Natural killer cell treated with Interleukin-12 subunit alpha and Interleukin-12 subunit beta and Interleukin-15 and Interleukin-18, amount 100 ng/mL, for 72 hours (primary cell): ENCODE measurements around the gene FXYD4. TPM values are rescaled to one million over a fixed set of nuclear protein-coding genes. Genes with fewer than 3 reads are reported as not detected.

Source experiments
- ATAC-seq, 2 donors: fragments of 150-1000 bp; cut with Tn5 transposase in 1 of 2; sonication (Bioruptor Pico), chemical (Tn5 transposase) in 1 of 2; 2 replicates each; pipeline ENCODE4 v1.10.0; 2021
- DNase-seq: peaks from one replicate; pipeline ENCODE4 v3.0.0; 2022; ENCODE audit warnings: low spot score
- H3K27ac Mint-ChIP-seq, 2 donors: 1 replicate in 1 of 2; 2 replicates in 1 of 2; pipeline ENCODE4 v1.8.0; 2022; ENCODE audit warnings: mixed read lengths in 2 of 2, mild to moderate bottlenecking in 1 of 2, moderate library complexity in 1 of 2
- H3K27me3 Mint-ChIP-seq, 2 donors: 1 replicate in 1 of 2; 2 replicates in 1 of 2; pipeline ENCODE4 v1.8.0; 2022; ENCODE audit warnings: mixed read lengths in 2 of 2
- H3K36me3 Mint-ChIP-seq: one replicate; pipeline ENCODE4 v1.8.0; 2022; ENCODE audit warnings: mixed read lengths
- H3K4me1 Mint-ChIP-seq, 2 donors: 1 replicate in 1 of 2; 2 replicates in 1 of 2; pipeline ENCODE4 v1.8.0; 2022; ENCODE audit warnings: low read depth in 2 of 2, mixed read lengths in 2 of 2, mild to moderate bottlenecking in 1 of 2
- H3K4me3 Mint-ChIP-seq: one replicate; pipeline ENCODE4 v1.8.0; 2022; ENCODE audit warnings: mixed read lengths
- H3K9me3 Mint-ChIP-seq: 2 replicates; pipeline ENCODE4 v1.8.0; 2022; ENCODE audit warnings: mixed read lengths
- total RNA-seq, 2 donors: library from RNA; stranded (reverse); gene quantifications; one replicate each; pipeline ENCODE4 v1.2.3, GENCODE V29; 2022

Gene FXYD4
- total RNA-seq, 2 donors from 2014 or later: not detected

DNA sequence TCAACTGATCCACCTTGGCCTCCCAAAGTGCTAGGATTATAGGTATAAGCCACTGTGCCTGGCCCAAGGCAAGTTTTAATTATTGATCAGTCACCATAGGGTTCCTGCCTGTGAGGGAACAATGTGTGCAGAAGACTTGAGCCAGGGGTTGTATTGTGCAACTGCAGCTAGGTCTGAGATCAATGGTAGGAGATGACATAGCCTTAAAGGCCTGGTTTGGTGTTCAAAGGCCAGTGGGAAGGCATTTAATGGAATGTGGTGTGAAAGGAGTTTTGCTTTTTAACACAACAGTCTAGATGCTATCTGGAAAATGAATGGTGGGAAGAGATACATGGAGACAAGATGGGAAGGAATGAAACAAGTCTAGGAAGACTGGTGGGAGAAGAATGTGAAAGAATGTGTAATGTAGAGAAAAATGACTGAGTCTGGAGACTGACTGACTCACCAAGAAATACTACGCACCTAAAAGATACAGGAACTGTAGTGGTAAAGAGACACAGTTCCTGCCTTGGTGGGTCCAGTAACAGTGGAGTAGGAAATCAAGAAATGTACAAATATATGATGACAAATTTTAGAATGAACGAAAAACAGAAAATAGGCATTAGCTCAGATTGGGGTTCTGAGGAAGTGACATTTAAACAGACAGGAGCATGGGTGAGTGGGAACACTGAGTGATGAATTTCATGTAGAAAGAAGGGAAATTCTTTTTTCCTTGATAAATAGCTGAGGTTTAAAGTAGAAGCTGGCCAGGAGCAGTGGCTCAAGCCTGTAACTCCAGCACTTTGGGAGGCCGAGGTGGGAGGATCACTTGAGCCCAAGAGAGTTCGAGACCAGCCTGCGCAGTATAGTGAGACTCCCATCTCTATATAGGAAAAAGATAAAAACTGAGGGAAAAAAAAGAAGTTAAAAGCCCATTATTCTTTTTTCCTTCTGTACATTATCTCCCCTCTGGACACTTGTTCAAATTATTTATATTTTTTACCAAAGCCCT, 28.2 kb downstream of the FXYD4 start:
- Mint-ChIP-seq H3K4me1 (peaks cover 60 to 74% of the 10 kb centered on the region in 2 donors), H3K27me3 (no peaks in the 10 kb centered on the region), H3K9me3 (no peaks in the 10 kb centered on the region), H3K36me3 (peaks cover 41% of the 10 kb centered on the region), H3K4me3 (peak overlapping the region; percentile 82), H3K27ac (peak overlapping the region; percentile 88 to 92)
- DNase-seq (no peak), ATAC-seq (no peak)

DNA sequence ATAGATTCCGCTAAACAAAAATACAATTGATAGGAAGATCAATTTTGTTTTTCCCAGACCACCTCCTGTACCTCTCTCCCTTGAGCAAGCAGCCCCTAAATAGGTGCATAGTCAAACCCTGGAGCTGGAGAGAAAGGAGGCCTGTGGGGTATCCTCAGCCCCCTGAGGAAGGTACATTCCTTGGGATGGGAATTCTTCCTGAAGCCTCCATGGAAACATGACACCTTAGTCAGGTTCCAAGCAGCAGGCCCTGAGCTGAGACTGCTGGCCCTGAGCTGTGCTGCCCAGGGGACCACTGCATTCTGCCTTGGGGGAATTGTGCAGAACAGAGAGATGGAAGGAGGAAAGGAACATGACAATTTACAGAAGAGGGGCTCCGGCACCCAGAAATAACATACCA, 30.2 kb downstream of the FXYD4 start:
- H3K36me3 Mint-ChIP-seq: peaks cover 35% of the 10 kb centered on the region
- peaks cover 48 to 68% of the 10 kb centered on the region in 2 donors for H3K4me1 Mint-ChIP-seq
- DNase-seq: no peak
- ATAC-seq: no peak
- H3K27ac Mint-ChIP-seq: peak overlapping the region; percentile 88 to 92
- peak overlapping the region; percentile 94 for H3K4me3 Mint-ChIP-seq
- no peaks in the 10 kb centered on the region for H3K27me3 Mint-ChIP-seq
- H3K9me3 Mint-ChIP-seq: no peaks in the 10 kb centered on the region

- H3K4me3 Mint-ChIP-seq: peak overlapping the region; percentile 94
These were observed 30.7 kb downstream of the FXYD4 start for GRCh38 chr10:43402176-43402575.

DNA sequence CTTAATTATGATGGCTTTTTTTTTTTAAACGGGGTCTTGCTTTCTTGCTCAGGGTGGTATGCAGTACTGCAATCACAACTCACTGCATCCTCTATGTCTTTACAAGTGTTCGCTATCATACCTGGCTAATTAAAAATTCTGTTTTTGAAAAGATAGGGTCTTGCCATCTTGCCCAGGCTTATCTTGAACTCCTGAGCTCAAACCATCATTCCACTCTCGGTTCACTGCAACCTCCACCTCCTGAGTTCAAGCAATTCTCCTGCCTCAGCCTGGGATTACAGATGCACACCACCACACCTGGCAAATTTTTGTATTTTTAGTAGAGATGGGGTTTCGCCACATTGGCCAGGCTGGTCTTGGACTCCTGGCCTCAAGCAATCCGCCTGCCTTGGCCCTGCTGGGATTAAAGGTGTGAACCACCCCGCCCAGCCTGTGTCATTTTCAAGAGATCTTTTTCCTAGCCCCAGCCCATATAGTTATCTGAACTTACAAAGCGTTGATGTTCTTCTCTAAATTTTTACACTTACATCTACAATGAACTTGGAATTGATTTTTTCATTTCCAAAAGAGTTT, 31.5 kb downstream of the FXYD4 start:
- peaks cover 28% of the 10 kb centered on the region for H3K36me3 Mint-ChIP-seq

More at GRCh38 chr10:43402176-43402575, 30.7 kb downstream of the FXYD4 start:
- no peak for ATAC-seq
- Mint-ChIP-seq H3K36me3 (peaks cover 35% of the 10 kb centered on the region), H3K9me3 (no peaks in the 10 kb centered on the region), H3K27ac (peak overlapping the region; percentile 88 to 92), H3K4me1 (peaks cover 47 to 66% of the 10 kb centered on the region in 2 donors), H3K27me3 (no peaks in the 10 kb centered on the region)
- no peak for DNase-seq

DNA sequence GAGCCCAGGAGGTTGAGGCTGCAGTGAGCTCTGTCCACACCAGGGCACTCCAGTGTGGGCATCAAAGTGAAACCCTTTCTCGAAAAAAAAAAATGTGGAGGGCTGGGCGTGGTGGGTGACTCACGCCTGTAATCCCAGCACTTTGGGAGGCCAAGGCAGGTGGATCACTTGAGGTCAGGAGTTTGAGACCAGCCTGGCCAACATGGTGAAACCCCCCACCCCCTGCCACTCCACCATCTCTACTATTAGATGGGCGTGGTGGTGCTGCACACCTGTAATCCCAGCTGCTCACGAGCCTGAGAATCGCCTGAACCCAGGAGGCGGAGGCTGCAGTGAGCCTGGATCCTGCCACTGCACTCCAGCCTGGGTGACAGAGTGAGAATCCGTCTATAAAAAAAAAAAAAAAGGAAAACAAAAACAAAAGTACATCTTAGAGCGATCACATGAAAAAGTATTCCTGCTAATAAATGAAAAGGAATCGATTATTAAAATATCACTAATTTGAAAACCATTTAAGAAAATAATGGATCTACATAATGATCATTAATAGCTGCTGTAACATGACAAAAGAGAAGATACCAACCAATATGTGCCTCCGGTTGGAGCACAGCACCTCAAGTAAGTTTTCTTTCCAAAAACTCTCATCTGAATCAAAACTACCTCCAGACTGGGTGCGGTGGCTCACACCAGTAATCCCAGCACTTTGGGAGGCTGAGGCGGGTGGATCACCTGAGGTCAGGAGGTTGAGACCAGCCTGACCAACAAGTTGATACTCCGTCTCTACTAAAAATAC, 32.7 kb downstream of the FXYD4 start:
- ATAC-seq (no peak), DNase-seq (no peak)
- Mint-ChIP-seq H3K36me3 (peaks cover 28% of the 10 kb centered on the region), H3K27me3 (no peaks in the 10 kb centered on the region), H3K9me3 (no peaks in the 10 kb centered on the region), H3K4me1 (peaks cover 37 to 56% of the 10 kb centered on the region in 2 donors), H3K27ac (peak overlapping the region; percentile 88 to 92), H3K4me3 (peak overlapping the region; percentile 94)

More for the DNA sequence above, 31.5 kb downstream of the FXYD4 start:
- ATAC-seq: no peak
- Mint-ChIP-seq H3K9me3 (no peaks in the 10 kb centered on the region), H3K4me3 (peak overlapping the region; percentile 94), H3K27me3 (no peaks in the 10 kb centered on the region), H3K27ac (peak overlapping the region; percentile 88 to 92), H3K4me1 (peaks cover 40 to 58% of the 10 kb centered on the region in 2 donors)
- DNase-seq: no peak

DNA sequence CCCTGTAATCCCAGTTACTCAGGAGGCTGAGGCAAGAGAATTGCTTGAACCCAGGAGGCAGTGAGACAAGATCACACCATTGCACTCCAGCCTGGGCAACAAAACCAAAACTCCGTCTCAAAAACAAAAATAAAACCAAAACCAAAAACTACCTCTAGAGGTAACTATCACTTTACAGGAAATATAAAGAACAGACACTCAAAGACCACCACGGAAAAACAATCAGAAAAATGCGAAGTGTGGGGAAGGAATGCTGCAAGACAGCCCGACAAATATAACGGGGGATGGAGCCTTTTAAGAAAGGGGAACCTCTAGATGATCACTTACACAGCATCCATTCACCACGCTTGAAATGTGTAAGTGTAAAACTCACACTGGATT, 33.3 kb downstream of the FXYD4 start:
- Mint-ChIP-seq H3K36me3 (peaks cover 22% of the 10 kb centered on the region), H3K4me1 (peaks cover 35 to 50% of the 10 kb centered on the region in 2 donors), H3K27me3 (no peaks in the 10 kb centered on the region), H3K27ac (peak overlapping the region; percentile 88 to 92), H3K9me3 (no peaks in the 10 kb centered on the region), H3K4me3 (peak overlapping the region; percentile 94)
- DNase-seq: no peak
- ATAC-seq: no peak

DNA sequence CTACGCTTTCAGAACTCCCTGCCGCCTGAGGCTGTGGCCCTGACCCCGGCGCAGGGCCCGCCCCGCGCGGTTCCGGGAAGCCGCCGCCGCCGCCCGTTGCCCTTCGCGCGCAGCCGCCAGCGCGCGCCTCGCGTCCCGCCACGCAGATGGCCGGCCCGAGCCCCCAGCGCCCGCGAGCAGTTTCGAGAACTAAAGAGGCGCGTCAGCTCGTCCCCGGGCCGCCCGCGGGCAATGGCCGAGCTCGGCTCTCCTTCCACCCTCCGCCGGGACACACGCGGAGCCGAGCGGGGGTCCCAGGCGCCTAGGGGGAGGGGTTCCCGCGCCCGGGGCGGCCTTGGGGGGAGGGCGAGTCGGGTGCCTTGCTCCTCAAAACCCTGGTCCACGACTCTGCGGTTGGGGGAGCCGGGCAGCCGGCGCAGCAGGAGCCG, 35.7 kb downstream of the FXYD4 start:
- Mint-ChIP-seq H3K4me1 (peaks cover 30 to 37% of the 10 kb centered on the region in 2 donors), H3K27ac (peak overlapping the region; percentile 88 to 92)
- peak; percentile 34 to 41 for ATAC-seq

DNA sequence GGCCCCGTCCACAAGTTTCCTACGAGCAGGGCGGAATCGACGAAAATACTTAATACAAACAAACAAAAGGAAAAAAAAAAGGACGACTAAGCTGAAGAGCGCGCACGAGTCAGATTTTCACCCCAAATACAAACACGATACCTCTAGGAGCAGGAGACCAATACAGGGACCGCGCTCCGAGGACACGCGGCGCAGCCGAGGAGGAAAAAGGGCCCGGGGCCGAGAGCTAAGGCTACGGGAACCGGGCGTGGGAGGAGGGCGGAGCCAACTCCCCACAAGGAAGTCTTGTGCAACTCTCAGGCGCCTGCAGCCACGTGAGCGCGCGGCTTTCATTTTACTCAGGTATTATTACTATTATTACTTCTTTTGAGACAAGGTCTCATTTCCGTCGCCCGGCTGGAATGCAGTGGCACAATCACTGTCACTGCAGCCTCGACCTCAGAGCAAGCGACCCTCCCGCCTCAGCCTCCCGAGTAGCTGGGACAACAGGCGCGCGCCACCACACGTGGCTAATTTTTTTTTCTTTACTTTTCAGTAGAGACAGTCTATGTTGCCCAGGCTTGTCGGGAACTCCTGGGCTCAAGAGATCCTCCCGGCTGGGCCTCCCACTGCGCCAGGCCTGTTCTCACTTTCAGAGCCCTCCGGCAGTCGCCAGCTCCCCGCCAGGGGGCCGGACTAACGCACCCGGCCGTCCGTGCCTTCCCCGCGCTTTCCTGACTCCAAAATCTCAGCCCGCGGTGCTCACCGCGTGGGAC, 36.3 kb downstream of the FXYD4 start:
- Mint-ChIP-seq H3K9me3 (no peaks in the 10 kb centered on the region), H3K27me3 (no peaks in the 10 kb centered on the region), H3K27ac (peak overlapping the region; percentile 88 to 92), H3K36me3 (peaks cover 13% of the 10 kb centered on the region), H3K4me3 (peak overlapping the region; percentile 97), H3K4me1 (peaks cover 26 to 31% of the 10 kb centered on the region in 2 donors)
- ATAC-seq (peak; percentile 61 to 70), DNase-seq (peak; percentile 96)

More for the DNA sequence above, 35.7 kb downstream of the FXYD4 start:
- Mint-ChIP-seq H3K9me3 (no peaks in the 10 kb centered on the region), H3K27me3 (no peaks in the 10 kb centered on the region), H3K4me3 (peak overlapping the region; percentile 97), H3K36me3 (peaks cover 17% of the 10 kb centered on the region)
- DNase-seq: peak; percentile 80

DNA sequence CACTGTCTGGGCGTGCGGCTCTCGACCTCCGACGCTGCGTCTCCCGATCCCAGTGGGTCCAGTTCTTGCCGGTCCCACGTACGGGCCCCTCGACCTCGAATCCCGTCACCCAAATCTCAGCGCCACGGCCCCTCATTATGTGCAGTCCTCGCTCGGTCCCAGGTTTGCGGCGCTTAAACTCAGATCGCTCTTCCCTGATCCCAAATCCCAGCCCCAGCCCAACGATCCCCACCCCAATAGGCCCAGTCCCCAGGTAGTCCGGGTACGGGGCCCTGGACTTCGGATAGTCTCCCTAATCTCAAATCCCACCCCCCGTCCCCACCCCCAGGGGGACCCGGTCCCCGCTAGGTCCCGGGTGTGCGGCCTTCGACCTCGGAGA, 36.9 kb downstream of the FXYD4 start:
- Mint-ChIP-seq H3K4me3 (peak overlapping the region; percentile 97), H3K4me1 (peaks cover 20 to 26% of the 10 kb centered on the region in 2 donors), H3K27ac (peak overlapping the region; percentile 88 to 92), H3K9me3 (no peaks in the 10 kb centered on the region), H3K27me3 (no peaks in the 10 kb centered on the region), H3K36me3 (peaks cover 8% of the 10 kb centered on the region)
- peak; percentile 60 for DNase-seq
- ATAC-seq: peak in 1 of 2 donors; percentile 0

DNA sequence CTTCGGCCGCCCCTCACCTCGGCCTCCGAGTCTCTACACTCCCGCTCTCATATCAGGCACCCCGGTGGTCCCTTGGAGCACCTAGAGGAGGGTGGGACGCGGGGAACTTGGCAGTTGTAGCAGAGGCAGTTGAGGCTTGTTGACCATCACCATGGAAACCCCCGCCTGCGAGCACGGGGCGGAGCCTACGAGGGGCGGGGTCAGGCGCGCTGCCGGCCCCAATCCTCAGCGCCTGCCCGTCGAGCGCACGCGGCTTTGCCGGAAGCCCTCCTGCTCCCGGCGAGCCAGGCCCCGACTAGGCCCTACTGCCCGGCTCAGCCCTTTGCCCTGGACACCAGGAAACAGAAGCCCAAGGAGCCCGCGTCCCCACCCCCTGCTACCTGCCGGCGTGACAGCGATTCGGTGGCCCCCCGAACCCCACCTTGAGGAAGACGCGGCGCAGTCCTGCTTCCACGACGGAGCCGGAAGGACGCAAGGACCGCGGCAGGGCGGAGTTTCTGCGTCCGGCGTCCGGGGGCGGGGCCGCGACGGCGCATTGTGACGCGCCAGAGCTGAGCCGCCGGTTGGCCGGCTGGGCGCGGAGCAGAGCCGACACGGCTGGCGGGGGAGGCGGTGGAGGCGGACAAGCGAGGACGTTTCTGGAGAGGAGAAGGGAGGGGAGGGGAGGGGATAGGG, 37.4 kb downstream of the FXYD4 start, which contains the start of gene HNRNPF:
Gene HNRNPF, minus strand, starts transcription at position 477 of the 675 bp plus-strand sequence. CDS start 21,302 bp downstream, outside the sequence.
- Mint-ChIP-seq H3K4me3 (peak within 1 kb of the TSS; percentile 97), H3K4me1 (peaks cover 19 to 22% of the 10 kb centered on the region in 2 donors), H3K36me3 (peaks cover 6% of the 10 kb centered on the region), H3K9me3 (no peaks in the 10 kb centered on the region), H3K27ac (peak within 1 kb of the TSS; percentile 88 to 92), H3K27me3 (no peaks in the 10 kb centered on the region)
- peak; percentile 97 for DNase-seq
- peak; percentile 87 to 91 for ATAC-seq

- ATAC-seq (no peak), DNase-seq (peak; percentile 79)
- Mint-ChIP-seq H3K36me3 (peaks cover 4% of the 10 kb centered on the region), H3K9me3 (no peaks in the 10 kb centered on the region), H3K4me3 (peak overlapping the region; percentile 97), H3K27ac (peak overlapping the region; percentile 88 to 92), H3K27me3 (no peaks in the 10 kb centered on the region), H3K4me1 (peaks cover 15 to 17% of the 10 kb centered on the region in 2 donors)
These were observed 38.1 kb downstream of the FXYD4 start for GRCh38 chr10:43409385-43410109.

DNA sequence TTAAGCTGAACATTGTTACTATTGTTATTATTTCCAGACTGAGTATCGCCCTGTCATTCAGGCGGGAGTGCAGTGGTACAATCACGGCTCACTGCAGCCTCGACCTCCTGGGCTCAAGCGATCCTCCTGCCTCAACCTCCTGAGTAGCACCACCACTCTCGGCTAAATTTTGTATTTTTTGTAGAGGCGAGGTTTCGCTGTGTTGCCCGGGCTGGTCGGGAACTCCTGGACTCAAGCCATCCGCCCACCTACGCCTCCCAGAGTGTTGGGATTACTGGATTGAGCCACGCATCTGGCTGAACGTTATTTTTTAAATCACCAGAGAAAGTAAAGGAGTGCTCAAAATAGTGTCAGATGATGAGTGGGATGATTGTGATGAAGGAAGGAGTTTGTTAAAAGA, 38.9 kb downstream of the FXYD4 start:
- Mint-ChIP-seq H3K4me1 (peaks cover 10 to 13% of the 10 kb centered on the region in 2 donors), H3K36me3 (no peaks in the 10 kb centered on the region), H3K4me3 (peak overlapping the region; percentile 97), H3K27me3 (no peaks in the 10 kb centered on the region), H3K27ac (peak overlapping the region; percentile 88 to 92), H3K9me3 (no peaks in the 10 kb centered on the region)
- DNase-seq (no peak), ATAC-seq (no peak)
